LNCaP clone FGC (cell line): ENCODE measurements around the gene HDAC9.

Source experiments
- DNase-seq: peaks from one replicate; pipeline ENCODE4 v3.0.0-alpha.2; 2011; ENCODE audit warnings: low read depth
- H3K4me3 ChIP-seq: 2 replicates; pipeline ENCODE4 v1.5.1; 2011; ENCODE audit warnings: mild to moderate bottlenecking, low read depth, low read length, control low read depth
- TF ChIP-seq, protein P1 (sequence below): IDR thresholded peaks from 2 replicates; pipeline ENCODE4 v1.5.1; 2012; ENCODE audit warnings: mild to moderate bottlenecking; ENCODE audit not compliant: control insufficient read depth, insufficient read depth; ENCODE audit errors: extremely low read depth

Gene HDAC9

DNA sequence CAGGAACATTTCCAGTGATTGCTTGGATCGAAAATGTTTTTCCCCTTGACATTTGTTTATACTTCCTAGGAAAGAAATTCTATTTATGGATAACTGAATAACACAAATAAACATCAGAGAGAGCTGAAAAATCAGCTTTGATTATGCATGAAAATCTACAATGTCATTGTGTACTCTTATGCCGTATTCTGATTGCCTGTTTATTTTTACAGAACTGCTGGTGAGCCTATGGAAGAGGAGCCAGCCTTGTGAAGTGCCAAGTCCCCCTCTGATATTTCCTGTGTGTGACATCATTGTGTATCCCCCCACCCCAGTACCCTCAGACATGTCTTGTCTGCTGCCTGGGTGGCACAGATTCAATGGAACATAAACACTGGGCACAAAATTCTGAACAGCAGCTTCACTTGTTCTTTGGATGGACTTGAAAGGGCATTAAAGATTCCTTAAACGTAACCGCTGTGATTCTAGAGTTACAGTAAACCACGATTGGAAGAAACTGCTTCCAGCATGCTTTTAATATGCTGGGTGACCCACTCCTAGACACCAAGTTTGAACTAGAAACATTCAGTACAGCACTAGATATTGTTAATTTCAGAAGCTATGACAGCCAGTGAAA, 500.4 kb downstream of the HDAC9 start:
- TF ChIP-seq, protein P1, sequence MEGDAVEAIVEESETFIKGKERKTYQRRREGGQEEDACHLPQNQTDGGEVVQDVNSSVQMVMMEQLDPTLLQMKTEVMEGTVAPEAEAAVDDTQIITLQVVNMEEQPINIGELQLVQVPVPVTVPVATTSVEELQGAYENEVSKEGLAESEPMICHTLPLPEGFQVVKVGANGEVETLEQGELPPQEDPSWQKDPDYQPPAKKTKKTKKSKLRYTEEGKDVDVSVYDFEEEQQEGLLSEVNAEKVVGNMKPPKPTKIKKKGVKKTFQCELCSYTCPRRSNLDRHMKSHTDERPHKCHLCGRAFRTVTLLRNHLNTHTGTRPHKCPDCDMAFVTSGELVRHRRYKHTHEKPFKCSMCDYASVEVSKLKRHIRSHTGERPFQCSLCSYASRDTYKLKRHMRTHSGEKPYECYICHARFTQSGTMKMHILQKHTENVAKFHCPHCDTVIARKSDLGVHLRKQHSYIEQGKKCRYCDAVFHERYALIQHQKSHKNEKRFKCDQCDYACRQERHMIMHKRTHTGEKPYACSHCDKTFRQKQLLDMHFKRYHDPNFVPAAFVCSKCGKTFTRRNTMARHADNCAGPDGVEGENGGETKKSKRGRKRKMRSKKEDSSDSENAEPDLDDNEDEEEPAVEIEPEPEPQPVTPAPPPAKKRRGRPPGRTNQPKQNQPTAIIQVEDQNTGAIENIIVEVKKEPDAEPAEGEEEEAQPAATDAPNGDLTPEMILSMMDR: no peak
- H3K4me3 ChIP-seq: no peak overlapping the region
- no peak for DNase-seq

DNA sequence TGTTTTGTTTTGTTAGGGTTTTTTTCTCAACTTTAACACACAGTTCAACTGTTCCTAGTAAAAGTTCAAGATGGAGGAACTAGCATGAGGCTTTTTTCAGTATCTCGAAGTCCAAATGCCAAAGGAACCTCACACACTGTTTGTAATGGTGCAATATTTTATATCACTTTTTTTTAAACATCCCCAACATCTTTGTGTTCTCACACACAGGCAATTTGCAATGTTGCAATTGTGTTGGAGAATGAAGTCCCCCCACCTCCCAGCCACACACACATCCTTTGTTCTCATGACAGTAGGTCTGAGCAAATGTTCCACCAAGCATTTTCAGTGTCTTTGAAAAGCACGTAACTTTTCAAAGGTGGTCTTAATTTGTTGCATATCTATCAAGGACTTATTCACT, 501.0 kb downstream of the HDAC9 start:
- TF ChIP-seq, protein P1: no peak
- no peak for DNase-seq
- no peak overlapping the region for H3K4me3 ChIP-seq

GRCh38 chr7:18997477-18998150, 502.1 kb downstream of the HDAC9 start:
- TF ChIP-seq, protein P1: no peak

GRCh38 chr7:19000410-19000809, 504.9 kb downstream of the HDAC9 start:
- TF ChIP-seq, protein P1: no peak
- H3K4me3 ChIP-seq: no peak overlapping the region
- DNase-seq: no peak

More at GRCh38 chr7:18997477-18998150, 502.1 kb downstream of the HDAC9 start:
- no peak overlapping the region for H3K4me3 ChIP-seq
- DNase-seq: no peak

DNA sequence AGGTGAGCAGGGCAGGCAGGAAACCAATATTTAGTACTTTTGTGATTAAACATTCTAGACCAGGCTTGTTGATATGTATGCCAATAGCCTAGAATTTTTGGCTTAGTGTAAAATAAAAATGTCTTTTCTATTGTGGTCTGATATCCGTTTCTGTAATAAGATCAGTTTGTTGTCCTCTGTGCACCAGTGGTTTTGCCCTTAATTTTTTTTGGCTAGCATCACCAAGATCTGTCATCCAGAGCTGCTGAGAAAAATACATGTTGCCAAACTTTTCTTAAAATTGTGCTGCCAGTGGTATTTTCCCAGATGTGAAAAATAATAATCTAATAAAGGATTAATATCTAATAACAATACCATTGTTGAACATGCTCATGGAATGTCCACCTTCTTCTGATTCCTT, 506.3 kb downstream of the HDAC9 start:
- DNase-seq: no peak
- no peak overlapping the region for H3K4me3 ChIP-seq
- TF ChIP-seq, protein P1: no peak

DNA sequence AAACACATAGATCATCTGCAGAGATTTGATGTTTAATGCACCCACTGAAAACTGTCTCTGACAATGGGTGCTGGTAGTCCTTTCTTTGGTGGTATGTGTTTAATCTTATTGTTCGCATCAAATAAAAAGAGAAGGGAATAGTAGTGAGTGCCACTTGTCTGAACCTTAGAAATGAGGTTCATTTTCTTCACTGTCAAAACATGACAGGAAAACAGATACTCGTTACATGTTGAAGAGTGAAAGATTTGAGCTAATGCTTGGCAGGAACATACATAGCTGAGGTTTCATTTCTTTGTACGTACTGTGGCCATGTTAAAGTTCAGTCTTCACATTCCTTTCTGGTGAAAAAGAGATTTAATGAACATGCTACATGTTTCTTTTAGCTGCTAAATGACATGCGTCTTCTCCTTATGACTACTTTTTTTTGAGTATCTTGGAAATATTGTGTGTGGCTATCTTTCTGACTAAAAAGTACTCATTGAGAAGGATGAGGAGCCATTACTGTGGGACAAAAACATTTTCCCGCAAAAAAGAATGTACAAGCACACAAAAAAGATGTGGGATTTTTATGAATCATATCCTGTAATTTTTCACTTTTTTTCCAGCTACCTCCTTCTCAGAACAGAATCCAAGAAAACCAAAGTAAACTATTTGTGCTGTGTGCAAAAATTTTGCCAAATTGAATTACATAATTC, 513.8 kb downstream of the HDAC9 start:
- TF ChIP-seq, protein P1: no peak
- no peak overlapping the region for H3K4me3 ChIP-seq
- no peak for DNase-seq
